NCI-H446 treated with DMSO at 0.1 percent for 48 hours (cell line): ENCODE results near the gene CEL.
"Not testable (repeated sequence)": the region's sequence is repeated elsewhere in the genome, so short reads cannot be mapped to it uniquely, and the experiment has no call there.

ENCODE experiments used
- DNase-seq: peaks from one replicate; lab custom pipeline; 2025; lab: John Stamatoyannopoulos, UW

The CEL gene

GRCh38 chr9:133061764-133062145 is at the start of gene CEL:
CEL (plus strand) TSS chr9:133061981; CDS start chr9:133062003, 22 bp downstream.
- not testable (repeated sequence) for DNase-seq

- no peak for DNase-seq
These were observed 47.1 kb upstream of the CEL start for GRCh38 chr9:133014696-133015095.

GRCh38 chr9:133023117-133023890 is 38.5 kb upstream of the CEL start:
- DNase-seq, result no peak

- DNase-seq, result no peak
These were observed 35.4 kb upstream of the CEL start for GRCh38 chr9:133026426-133026825.

GRCh38 chr9:133027134-133027533 is 34.6 kb upstream of the CEL start:
- DNase-seq, result no peak

- no peak for DNase-seq
These were observed 33.6 kb upstream of the CEL start for GRCh38 chr9:133028221-133028620.

GRCh38 chr9:133029994-133030316 is 31.8 kb upstream of the CEL start:
- no peak for DNase-seq

GRCh38 chr9:133030317-133031129 is 31.3 kb upstream of the CEL start, which contains the start of gene GTF3C5:
GTF3C5 (plus strand) TSS chr9:133030997; CDS start chr9:133031012, 15 bp downstream.
- peak; percentile 95 for DNase-seq

GRCh38 chr9:133031130-133031422 is 30.7 kb upstream of the CEL start:
- DNase-seq, result no peak

GRCh38 chr9:133031496-133031911 is 30.3 kb upstream of the CEL start:
- no peak for DNase-seq

GRCh38 chr9:133032171-133032570 is 29.6 kb upstream of the CEL start:
- DNase-seq, result no peak

- DNase-seq, result no peak
These were observed 26.1 kb upstream of the CEL start for GRCh38 chr9:133035669-133036068.

- DNase-seq, result no peak
These were observed 23.8 kb upstream of the CEL start for GRCh38 chr9:133037775-133038515.

- not testable (repeated sequence) for DNase-seq
These were observed 20.8 kb upstream of the CEL start for GRCh38 chr9:133040892-133041479.

GRCh38 chr9:133041958-133042357 is 19.8 kb upstream of the CEL start:
- no peak for DNase-seq

GRCh38 chr9:133042676-133043075 is 19.1 kb upstream of the CEL start:
- no peak for DNase-seq

GRCh38 chr9:133043449-133044035 is 18.2 kb upstream of the CEL start:
- no peak for DNase-seq

- no peak for DNase-seq
These were observed 17.7 kb upstream of the CEL start for GRCh38 chr9:133044125-133044524.

- no peak for DNase-seq
These were observed 17.1 kb upstream of the CEL start for GRCh38 chr9:133044661-133045060.

GRCh38 chr9:133045132-133045531 is 16.6 kb upstream of the CEL start:
- no peak for DNase-seq

GRCh38 chr9:133046196-133046899 is 15.4 kb upstream of the CEL start:
- DNase-seq, result no peak
